GM21528 (cell line): ENCODE data around the gene ADIG.

Experiments
- ATAC-seq: cut with Tn5 transposase; IDR thresholded peaks from one replicate; pipeline ENCODE4 v1.9.1; 2021; ENCODE audit warnings: mild to moderate bottlenecking, moderate library complexity; ENCODE audit not compliant: unreplicated experiment, low FRiP score

Gene ADIG

DNA sequence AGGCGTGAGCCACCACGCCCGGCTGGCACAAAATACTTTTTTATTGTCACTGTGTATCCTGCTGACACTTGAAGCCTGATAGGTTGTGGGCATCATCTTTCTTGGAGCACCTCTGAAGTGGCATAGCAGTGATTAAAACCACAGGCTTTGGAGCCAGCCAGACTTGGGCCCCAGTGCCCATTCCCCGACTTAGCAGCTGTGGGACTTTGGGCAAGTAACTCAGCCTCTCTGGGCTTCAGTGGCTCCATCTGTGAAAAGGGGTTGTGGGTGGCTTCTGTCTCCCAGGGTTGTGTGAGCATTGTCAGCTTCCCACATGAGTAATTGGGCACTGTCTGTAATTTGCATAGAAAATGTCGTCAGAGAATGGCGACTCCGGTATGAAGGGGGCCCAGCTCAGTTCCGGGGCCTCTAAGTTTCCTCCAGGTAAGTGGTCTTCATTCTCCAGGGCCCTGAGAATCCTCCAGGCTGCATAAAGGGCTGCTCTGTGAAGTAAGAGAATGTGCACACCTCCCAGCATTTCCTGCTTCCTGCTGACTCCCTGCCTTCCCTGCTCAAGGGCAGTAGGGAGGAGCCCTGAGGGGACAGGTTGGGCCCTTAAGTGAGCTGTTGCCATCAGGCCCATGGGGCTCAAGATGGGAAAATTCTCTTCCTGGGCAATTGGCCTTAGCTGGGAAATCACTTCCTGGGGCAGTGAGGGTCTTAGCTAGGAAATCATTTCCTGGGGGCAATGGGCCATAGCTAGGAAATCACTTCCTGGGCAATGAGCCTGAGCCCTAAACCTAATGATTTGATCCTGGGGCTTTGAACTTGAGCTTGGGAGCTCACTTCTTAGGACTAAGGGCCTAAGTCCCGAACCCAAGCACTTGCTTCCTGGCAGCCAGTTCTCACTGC is 47.8 kb downstream of the ADIG start:
- no peak for ATAC-seq

DNA sequence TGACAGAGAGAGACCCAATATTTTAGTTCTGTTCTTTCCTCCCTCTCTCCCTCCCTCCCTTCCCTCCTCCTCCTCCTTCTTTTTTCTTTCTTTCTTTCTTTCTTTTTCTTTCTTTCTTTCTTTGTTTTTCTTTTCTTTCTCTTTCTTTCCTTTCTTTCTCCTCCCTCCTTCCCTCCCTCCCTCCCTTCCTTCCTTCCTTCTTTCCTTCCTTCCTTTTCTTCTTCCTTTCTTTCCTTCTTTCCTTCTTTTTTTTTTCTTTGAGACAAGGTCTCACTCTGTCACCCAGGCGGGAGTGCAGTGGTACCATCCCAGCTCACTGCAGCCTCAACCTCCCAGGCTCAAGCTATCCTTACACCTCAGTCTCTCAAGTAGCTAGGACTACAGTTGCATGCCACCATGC is 49.0 kb downstream of the ADIG start:
- no peak for ATAC-seq

DNA sequence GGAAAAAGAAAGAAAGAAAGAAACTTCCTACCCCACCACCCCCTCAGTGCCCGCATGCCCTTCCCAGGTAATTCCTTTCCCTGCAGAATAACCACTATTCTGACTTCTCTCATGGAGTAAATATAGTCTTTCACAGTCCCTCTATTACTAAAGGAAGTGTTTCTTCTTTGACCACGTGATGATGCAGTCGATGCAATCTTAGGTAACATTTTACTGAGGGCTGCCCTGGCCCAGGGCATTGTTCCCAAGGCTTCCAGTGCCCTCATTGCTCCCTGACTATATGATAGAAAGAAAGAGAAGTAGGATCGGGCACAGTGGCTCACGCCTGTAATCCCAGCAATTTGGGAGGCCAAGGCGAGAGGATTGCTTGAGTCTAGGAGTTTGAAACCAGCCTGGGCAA is 49.7 kb downstream of the ADIG start:
- ATAC-seq: no peak

DNA sequence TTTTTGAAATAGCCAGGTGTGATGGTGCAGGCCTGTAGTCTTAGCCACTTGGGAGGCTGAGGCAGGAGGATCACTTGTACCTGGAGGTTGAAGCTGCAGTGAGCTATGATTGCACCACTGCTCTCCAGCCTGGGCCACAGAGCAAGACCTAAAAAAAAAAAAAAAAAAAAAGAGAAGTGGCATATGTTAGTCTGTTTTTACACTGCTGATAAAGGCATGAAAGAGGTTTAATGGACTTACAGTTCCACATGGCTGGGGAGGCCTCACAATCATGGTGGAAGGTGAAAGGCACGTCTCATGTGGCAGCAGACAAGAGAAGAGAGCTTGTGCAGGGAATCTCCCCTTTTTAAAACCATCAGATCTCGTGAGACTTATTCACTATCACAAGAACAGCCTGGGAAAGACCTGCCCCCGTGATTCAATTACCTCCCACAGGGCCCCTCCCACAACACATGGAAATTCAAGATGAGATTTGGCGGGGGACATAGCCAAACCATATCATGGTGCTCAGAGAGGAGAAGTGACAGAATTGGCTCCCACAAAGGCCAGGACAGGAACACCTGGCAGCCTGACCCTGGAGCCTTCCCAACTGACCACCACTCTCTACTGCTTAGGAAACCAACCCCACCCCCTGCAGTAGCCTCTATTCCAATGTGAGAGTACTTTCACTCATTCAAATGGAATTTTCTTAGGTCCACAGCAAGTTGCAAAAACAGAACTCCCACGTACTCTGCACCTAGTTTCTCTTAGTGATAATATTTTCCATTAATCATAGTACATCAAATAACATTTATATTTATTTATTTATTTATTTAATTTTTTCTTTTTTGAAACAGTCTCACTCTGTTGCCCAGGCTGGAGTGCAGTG is 50.4 kb downstream of the ADIG start:
- ATAC-seq: no peak

DNA sequence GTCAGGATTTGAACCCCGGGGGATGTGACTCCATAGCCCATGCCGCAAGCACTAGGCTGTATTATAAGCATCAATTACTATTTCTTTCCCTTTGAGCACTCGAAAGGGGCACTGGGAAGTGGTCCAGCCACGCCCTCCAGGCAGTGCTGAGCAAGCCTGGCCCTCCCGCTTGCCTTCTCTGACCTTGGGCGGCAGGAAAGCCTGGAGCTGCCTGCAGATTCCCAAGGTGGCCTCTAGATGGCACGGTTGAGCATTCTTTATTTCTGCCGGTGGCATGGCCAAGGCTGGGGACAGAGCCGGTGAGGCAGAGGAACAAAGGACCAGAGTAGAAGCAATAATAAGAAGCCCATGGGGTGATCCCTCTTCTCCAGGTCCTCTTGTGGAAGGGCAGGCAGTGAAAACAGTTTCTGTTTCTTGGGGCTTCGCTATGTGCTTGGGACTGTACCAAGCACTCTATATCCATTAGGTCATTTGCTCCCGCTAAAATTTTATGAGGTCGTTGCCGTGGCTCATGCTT is 52.6 kb downstream of the ADIG start:
- ATAC-seq: peak; percentile 71

GRCh38 chr20:38635721-38636288 is 54.8 kb downstream of the ADIG start:
- ATAC-seq: no peak
